H9 (cell line): ENCODE results near the gene TGM2. TPM values are rescaled to one million over a fixed set of nuclear protein-coding genes. Genes with fewer than 3 reads are reported as not detected.

Source experiments
- DNase-seq: peaks from one replicate; pipeline ENCODE4 v3.0.0-alpha.2; 2017
- H2AFZ ChIP-seq: one replicate; pipeline ENCODE4 v1.6.1; 2013; ENCODE audit warnings: mild to moderate bottlenecking, low read length, control low read depth, moderate library complexity
- H2AK5ac ChIP-seq: 2 replicates; pipeline ENCODE4 v1.6.1; 2013; ENCODE audit warnings: low read length, control low read depth, mixed read lengths; ENCODE audit not compliant: insufficient read length
- H2BK120ac ChIP-seq: one replicate; pipeline ENCODE4 v1.6.1; 2013; ENCODE audit warnings: low read depth, mild to moderate bottlenecking, low read length, control low read depth, inconsistent platforms; ENCODE audit not compliant: poor library complexity, severe bottlenecking
- H2BK12ac ChIP-seq: 2 replicates; pipeline ENCODE4 v1.6.1; 2013; ENCODE audit warnings: low read length, control low read depth, mixed read lengths, low read depth; ENCODE audit not compliant: insufficient read length
- H2BK15ac ChIP-seq: 2 replicates; pipeline ENCODE4 v1.6.1; 2013; ENCODE audit warnings: low read depth, low read length, control low read depth
- H2BK20ac ChIP-seq: one replicate; pipeline ENCODE4 v1.6.1; 2013; ENCODE audit warnings: low read depth, mild to moderate bottlenecking, low read length, control low read depth, inconsistent platforms; ENCODE audit not compliant: poor library complexity, severe bottlenecking
- H2BK5ac ChIP-seq: 2 replicates; pipeline ENCODE4 v1.6.1; 2013; ENCODE audit warnings: low read length, control low read depth, mixed read lengths; ENCODE audit not compliant: insufficient read length
- H3K14ac ChIP-seq: 2 replicates; pipeline ENCODE4 v1.6.1; 2013; ENCODE audit warnings: low read length, control low read depth; ENCODE audit not compliant: insufficient read depth
- H3K18ac ChIP-seq: 2 replicates; pipeline ENCODE4 v1.6.1; 2013; ENCODE audit warnings: low read depth, mild to moderate bottlenecking, mixed read lengths, low read length, control low read depth; ENCODE audit not compliant: insufficient read length
- H3K23ac ChIP-seq: 2 replicates; pipeline ENCODE4 v1.6.1; 2013; ENCODE audit warnings: low read length, control low read depth, mixed read lengths, low read depth; ENCODE audit not compliant: insufficient read length
- H3K23me2 ChIP-seq: 2 replicates; pipeline ENCODE4 v1.6.1; 2013; ENCODE audit warnings: low read depth, mild to moderate bottlenecking, mixed read lengths, low read length, control low read depth; ENCODE audit not compliant: insufficient read length, poor library complexity, severe bottlenecking
- H3K27ac ChIP-seq: 2 replicates; pipeline ENCODE4 v1.5.1; 2013; ENCODE audit warnings: low read length, control low read depth, mixed read lengths, low read depth; ENCODE audit not compliant: insufficient read length
- H3K27me3 ChIP-seq: 2 replicates; pipeline ENCODE4 v1.6.1; 2013; ENCODE audit warnings: low read length, control low read depth, inconsistent platforms; ENCODE audit not compliant: insufficient read depth
- H3K4ac ChIP-seq: 2 replicates; pipeline ENCODE4 v1.6.1; 2013; ENCODE audit warnings: low read depth, mild to moderate bottlenecking, control low read depth, inconsistent platforms, low read length, moderate library complexity
- H3K4me1 ChIP-seq: 2 replicates; pipeline ENCODE4 v1.6.1; 2013; ENCODE audit warnings: low read length, control low read depth, inconsistent platforms; ENCODE audit not compliant: insufficient read depth
- H3K4me2 ChIP-seq: 2 replicates; pipeline ENCODE4 v1.6.1; 2013; ENCODE audit warnings: low read length, control low read depth, mixed read lengths; ENCODE audit not compliant: insufficient read length, insufficient read depth
- H3K56ac ChIP-seq: 2 replicates; pipeline ENCODE4 v1.6.1; 2013; ENCODE audit warnings: low read depth, mild to moderate bottlenecking, mixed read lengths, low read length, control low read depth; ENCODE audit not compliant: insufficient read length
- H3K79me1 ChIP-seq: 2 replicates; pipeline ENCODE4 v1.6.1; 2013; ENCODE audit warnings: low read depth, mild to moderate bottlenecking, moderate library complexity, low read length, control low read depth, inconsistent platforms; ENCODE audit not compliant: insufficient read depth, poor library complexity, severe bottlenecking
- H3K79me2 ChIP-seq: 2 replicates; pipeline ENCODE4 v1.6.1; 2013; ENCODE audit warnings: low read length, control low read depth, inconsistent platforms; ENCODE audit not compliant: insufficient read depth
- H3K9ac ChIP-seq: 2 replicates; pipeline ENCODE4 v1.6.1; 2013; ENCODE audit warnings: low read length, control low read depth, mixed read lengths; ENCODE audit not compliant: insufficient read length; ENCODE audit errors: extremely low read depth
- H3K9me3 ChIP-seq: one replicate; pipeline ENCODE4 v1.6.1; 2013; ENCODE audit warnings: low read depth, low read length, inconsistent platforms; ENCODE audit not compliant: control insufficient read depth
- H3T11ph ChIP-seq: one replicate; pipeline ENCODE4 v1.6.1; 2013; ENCODE audit warnings: mild to moderate bottlenecking, low read length, control low read depth, inconsistent platforms
- H4K20me1 ChIP-seq: one replicate; pipeline ENCODE4 v1.6.1; 2013; ENCODE audit not compliant: control insufficient read depth, insufficient read length, insufficient read depth
- H4K5ac ChIP-seq: 2 replicates; pipeline ENCODE4 v1.6.1; 2013; ENCODE audit warnings: low read depth, mild to moderate bottlenecking, mixed read lengths, low read length, control low read depth; ENCODE audit not compliant: insufficient read length
- H4K8ac ChIP-seq: replicated peaks from 2 replicates; pipeline ENCODE4 v1.6.1; 2013; ENCODE audit warnings: low read length, control low read depth, mixed read lengths, low read depth; ENCODE audit not compliant: insufficient read length
- H4K91ac ChIP-seq: 2 replicates; pipeline ENCODE4 v1.6.1; 2013; ENCODE audit warnings: low read depth, mild to moderate bottlenecking, moderate library complexity, mixed read lengths, low read length, control low read depth; ENCODE audit not compliant: insufficient read length
- H3K27ac Mint-ChIP-seq, 3 experiments: 2 replicates in 2 of 3; 3 replicates in 1 of 3; pipeline ENCODE4 v1.8.0; 2020 to 2021; ENCODE audit warnings: mixed read lengths in 3 of 3, mild to moderate bottlenecking in 1 of 3, moderate library complexity in 1 of 3
- H3K27me3 Mint-ChIP-seq: 2 replicates; pipeline ENCODE4 v1.8.0; 2021; ENCODE audit warnings: low read depth, mild to moderate bottlenecking, moderate library complexity, mixed read lengths
- H3K36me3 Mint-ChIP-seq, 3 experiments: 2 replicates in 2 of 3; 3 replicates in 1 of 3; pipeline ENCODE4 v1.8.0; 2020 to 2021; ENCODE audit warnings: low read depth in 3 of 3, mixed read lengths in 3 of 3; ENCODE audit not compliant: insufficient read depth in 1 of 3
- H3K4me1 Mint-ChIP-seq, 2 experiments: 2 replicates each; pipeline ENCODE4 v1.8.0; 2020; ENCODE audit warnings: mixed read lengths in 2 of 2
- H3K4me3 Mint-ChIP-seq, 2 experiments: 2 replicates in 1 of 2; 3 replicates in 1 of 2; pipeline ENCODE4 v1.8.0; 2020 to 2021; ENCODE audit warnings: mild to moderate bottlenecking in 2 of 2, mixed read lengths in 2 of 2, moderate library complexity in 1 of 2
- H3K9me3 Mint-ChIP-seq, 2 experiments: 2 replicates in 1 of 2; 3 replicates in 1 of 2; pipeline ENCODE4 v1.8.0; 2020; ENCODE audit warnings: mild to moderate bottlenecking in 2 of 2, mixed read lengths in 2 of 2, moderate library complexity in 1 of 2
- WGBS: extraction: QIAGEN DNeasy Blood & Tissue Kit; methylation state at CpG from one replicate; pipeline ENCODE4 v1.1.7; 2013; ENCODE audit warnings: missing lambda C conversion rate, low lambda C conversion rate, mixed read lengths; ENCODE audit not compliant: insufficient read length; ENCODE audit errors: extremely low coverage; 5-methylcytosine and 5-hydroxymethylcytosine counted together
- total RNA-seq: library from RNA; stranded (reverse); gene quantifications from 2 replicates; pipeline ENCODE4 v1.2.1, GENCODE V29; 2021
- TF ChIP-seq, protein P1 (sequence below): fragments of 200-600 bp; sonication (generic); conservative IDR thresholded peaks from 3 replicates; pipeline ENCODE4 v1.8.0; 2021; ENCODE audit warnings: antibody characterized with exemption, mild to moderate bottlenecking

Gene TGM2
- total RNA-seq, 1 experiment from 2014 or later, result 1.1 TPM

GRCh38 chr20:38135271-38135650 lies 29.8 kb downstream of the TGM2 start:
- H3K27ac ChIP-seq, result no peak overlapping the region
- H4K5ac ChIP-seq, result no peak overlapping the region
- no peak overlapping the region for H2AFZ ChIP-seq

More at GRCh38 chr20:38135271-38135650, 29.8 kb downstream of the TGM2 start:
- no peak for DNase-seq
- WGBS, result no CpG with 5 or more reads among the region's 7 CpGs
- H3K23ac ChIP-seq, result no peak overlapping the region
- no peak overlapping the region for H3K4ac ChIP-seq
- H2AK5ac ChIP-seq, result no peak overlapping the region
- H4K20me1 ChIP-seq, result no peaks in the 10 kb centered on the region
- H3K4me1 ChIP-seq, result no peaks in the 10 kb centered on the region
- no peak overlapping the region for H2BK5ac ChIP-seq
- H3K79me1 ChIP-seq, result no peaks in the 10 kb centered on the region
- no peak overlapping the region for H3K9ac ChIP-seq
- no peaks in the 10 kb centered on the region for H3K23me2 ChIP-seq
- peak overlapping the region; percentile 26; the same call in 1 of the 2 replicates for H3K14ac ChIP-seq
- Mint-ChIP-seq H3K4me1 (peaks cover 3 to 13% of the 10 kb centered on the region in 2 experiments), H3K27me3 (no peaks in the 10 kb centered on the region; the same call in none of the 2 replicates), H3K27ac (peak overlapping the region in 1 of 3 experiments; percentile 35; a peak in 1 of 7 replicates), H3K36me3 (no peaks in the 10 kb centered on the region), H3K4me3 (no peak overlapping the region), H3K9me3 (no peaks in the 10 kb centered on the region)
- no peak overlapping the region for H2BK120ac ChIP-seq
- H3K27me3 ChIP-seq, result no peaks in the 10 kb centered on the region
- no peak overlapping the region for H4K8ac ChIP-seq
- H3T11ph ChIP-seq, result no peak overlapping the region
- no peak overlapping the region for H3K18ac ChIP-seq
- H3K56ac ChIP-seq, result no peak overlapping the region
- no peak overlapping the region for H2BK20ac ChIP-seq
- no peak overlapping the region for H3K4me2 ChIP-seq
- TF ChIP-seq, protein P1, sequence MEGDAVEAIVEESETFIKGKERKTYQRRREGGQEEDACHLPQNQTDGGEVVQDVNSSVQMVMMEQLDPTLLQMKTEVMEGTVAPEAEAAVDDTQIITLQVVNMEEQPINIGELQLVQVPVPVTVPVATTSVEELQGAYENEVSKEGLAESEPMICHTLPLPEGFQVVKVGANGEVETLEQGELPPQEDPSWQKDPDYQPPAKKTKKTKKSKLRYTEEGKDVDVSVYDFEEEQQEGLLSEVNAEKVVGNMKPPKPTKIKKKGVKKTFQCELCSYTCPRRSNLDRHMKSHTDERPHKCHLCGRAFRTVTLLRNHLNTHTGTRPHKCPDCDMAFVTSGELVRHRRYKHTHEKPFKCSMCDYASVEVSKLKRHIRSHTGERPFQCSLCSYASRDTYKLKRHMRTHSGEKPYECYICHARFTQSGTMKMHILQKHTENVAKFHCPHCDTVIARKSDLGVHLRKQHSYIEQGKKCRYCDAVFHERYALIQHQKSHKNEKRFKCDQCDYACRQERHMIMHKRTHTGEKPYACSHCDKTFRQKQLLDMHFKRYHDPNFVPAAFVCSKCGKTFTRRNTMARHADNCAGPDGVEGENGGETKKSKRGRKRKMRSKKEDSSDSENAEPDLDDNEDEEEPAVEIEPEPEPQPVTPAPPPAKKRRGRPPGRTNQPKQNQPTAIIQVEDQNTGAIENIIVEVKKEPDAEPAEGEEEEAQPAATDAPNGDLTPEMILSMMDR, result no peak
- no peak overlapping the region for H4K91ac ChIP-seq
- H2BK12ac ChIP-seq, result no peak overlapping the region
- H2BK15ac ChIP-seq, result no peak overlapping the region
- no peaks in the 10 kb centered on the region for H3K9me3 ChIP-seq
- no peaks in the 10 kb centered on the region for H3K79me2 ChIP-seq
